NCI-H82 treated with DMSO at 0.1 percent for 48 hours (cell line): ENCODE measurements around the gene BLTP3B.

Experiments
- DNase-seq: peaks from one replicate; lab custom pipeline; 2025; ENCODE audit not compliant: unreplicated experiment; lab: John Stamatoyannopoulos, UW

Gene BLTP3B

DNA sequence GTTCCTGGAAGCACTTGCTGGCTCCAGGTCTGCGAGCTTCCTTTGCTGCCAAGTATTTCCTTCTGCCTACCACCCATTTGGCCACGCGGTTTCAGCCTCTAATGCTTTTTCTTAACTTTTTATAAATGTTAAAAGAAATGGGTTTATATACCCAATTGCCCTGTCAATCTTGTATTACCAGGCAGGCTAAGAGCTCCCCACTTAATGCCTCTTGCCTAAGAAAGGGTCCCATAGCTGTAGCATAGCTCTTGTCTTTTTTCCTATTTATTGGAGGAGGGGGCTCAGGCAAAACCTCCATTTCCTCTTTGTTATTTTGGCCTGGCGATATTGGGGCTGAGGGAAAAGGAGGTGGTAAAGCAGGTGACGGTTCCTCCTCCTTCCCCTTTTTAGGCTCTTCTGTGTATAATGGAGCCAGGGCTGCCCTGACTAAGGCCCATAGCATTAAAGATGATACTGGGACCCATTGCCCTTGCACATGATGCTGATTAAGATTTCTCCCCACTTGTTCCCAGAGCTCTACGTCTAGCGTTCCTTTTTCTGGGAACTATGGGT is 21.6 kb upstream of the BLTP3B start:
- no peak for DNase-seq

DNA sequence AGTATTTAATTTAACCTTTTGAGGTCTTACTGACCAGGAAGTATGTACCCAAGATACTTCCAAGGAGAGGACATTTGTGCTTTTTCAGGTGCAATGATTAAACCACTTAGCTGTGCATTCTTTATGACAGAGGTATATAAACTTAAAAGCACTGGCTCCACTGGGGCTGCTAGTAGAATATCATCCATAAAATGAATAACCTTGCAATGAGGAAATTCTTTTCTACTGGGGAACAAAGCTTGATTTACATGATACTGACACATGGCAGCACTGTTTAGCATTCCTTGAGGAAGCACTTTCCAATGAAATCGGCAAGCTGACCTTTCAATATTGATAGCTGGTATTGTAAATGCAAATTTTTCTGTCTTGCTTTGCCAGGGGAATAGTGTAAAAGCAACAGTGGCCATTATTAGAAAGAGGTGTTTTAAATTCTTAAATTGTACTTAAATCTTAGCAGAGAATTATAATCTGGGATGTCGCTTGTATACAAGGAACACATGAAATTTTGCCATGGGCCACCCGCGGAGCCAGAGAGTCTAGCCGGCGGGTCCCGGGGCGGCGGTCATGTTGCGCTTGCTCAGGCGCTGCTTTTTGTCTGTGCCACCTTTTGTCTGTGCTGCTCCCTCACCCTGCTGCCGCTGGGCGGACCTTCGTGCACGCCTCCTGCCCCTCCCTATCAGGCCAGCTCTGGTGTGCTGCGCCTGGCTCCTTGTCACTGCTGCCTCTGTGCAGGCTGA is 20.9 kb upstream of the BLTP3B start:
- peak; percentile 69 for DNase-seq

DNA sequence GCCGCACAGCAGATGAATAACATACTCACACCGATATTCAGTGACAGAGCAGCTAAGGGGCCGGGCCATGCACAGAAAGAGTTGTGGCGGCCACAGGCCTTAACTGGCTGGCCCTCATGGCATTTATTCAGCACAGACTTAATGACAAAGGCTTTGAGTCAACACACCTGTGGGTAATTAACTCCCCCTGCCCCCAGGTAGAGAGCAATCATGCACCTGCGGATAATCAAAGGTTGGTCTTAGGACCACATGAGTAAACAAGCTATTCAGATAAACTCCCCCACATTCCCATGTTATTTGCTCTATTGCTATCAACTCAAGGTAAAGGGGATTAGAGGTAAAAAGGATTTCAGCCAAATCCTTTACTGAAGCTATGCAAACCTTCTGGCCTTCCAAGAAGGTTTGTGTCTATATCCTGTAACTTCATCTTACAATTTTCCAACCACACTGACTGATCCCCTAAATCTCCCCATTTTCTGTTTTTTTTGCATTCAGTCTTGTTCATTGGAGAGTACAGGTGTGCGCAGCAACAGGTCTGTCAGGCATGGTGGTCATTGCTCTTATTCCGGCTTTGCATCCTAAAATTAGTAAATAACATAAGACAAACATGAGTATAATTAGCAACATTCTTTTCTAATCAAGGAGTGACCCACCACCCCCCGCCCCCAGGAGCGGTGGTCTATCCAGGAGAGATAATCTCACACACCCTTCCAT is 16.9 kb upstream of the BLTP3B start:
- peak; percentile 67 for DNase-seq

DNA sequence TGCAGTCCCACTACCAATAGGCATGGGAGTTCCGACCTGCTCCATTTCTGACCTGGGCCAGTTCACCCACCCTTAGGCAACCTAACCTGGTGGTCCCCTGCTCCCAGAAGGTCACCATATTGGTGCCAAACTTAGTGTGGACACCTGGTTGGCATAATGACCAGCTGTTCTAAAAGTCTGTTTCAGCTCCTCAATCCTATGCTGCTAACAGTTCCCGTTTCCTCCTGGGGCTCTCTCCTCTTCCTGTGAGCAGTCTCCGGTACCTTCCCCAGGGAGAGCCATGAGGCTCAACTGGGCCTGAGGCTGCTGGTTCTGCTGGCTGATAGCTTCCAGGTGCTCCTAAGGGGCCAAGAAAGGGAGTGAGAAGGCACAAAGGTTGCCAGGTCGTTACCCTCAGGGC is 15.9 kb upstream of the BLTP3B start:
- DNase-seq = no peak

DNA sequence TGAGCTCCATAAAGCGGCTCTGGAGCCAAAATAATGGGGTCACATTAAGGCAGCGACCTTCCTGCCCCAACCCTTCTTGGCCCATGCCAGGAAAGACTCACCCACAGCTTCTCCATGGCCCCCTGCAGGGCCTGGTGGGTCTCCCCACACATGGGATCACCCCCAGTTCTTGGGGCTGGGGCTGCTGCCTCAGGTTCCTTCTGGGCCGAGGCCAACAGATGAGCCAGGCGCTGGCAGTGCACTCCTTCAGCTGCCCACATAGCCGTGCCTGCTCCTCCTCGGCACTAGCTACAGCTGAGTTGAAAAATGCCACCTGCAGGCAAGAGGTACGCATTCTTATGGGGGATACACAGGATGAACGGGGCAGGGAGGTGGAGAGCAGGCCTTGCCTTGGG is 14.8 kb upstream of the BLTP3B start:
- no peak for DNase-seq

DNA sequence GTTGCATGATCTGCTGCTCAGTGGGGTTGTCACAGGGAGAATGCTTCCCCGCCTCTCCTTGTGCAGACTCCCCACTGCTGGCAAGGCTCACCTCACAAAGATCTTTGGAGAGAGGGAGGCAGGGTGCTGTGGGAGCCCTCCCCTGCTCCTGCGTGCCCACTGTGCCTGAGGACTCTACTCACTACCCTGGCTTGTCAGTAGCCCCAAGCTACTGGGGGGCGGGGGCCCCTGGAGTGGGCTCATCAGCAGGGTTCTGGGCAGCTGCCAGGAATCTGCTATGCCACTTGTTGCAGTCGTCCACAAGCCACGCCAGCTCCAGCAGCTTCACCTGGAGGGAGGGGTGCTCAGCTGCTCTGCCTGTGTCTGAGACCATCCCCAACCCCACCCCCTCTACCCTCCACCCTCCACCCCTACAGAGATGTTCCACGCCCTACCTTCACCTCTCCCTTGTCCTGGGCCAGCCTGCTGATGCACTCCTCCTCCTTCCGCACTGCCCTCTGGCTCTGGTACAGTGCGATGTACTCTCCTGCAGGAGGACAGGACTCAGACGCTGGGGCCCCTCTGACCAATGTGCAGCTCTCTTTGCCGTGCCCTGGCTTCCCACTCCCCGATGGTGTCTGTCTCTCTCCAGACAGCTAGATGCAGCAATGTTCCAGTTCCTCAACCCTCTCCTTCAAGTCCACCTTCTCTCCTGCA is 14.2 kb upstream of the BLTP3B start:
- DNase-seq = no peak

DNA sequence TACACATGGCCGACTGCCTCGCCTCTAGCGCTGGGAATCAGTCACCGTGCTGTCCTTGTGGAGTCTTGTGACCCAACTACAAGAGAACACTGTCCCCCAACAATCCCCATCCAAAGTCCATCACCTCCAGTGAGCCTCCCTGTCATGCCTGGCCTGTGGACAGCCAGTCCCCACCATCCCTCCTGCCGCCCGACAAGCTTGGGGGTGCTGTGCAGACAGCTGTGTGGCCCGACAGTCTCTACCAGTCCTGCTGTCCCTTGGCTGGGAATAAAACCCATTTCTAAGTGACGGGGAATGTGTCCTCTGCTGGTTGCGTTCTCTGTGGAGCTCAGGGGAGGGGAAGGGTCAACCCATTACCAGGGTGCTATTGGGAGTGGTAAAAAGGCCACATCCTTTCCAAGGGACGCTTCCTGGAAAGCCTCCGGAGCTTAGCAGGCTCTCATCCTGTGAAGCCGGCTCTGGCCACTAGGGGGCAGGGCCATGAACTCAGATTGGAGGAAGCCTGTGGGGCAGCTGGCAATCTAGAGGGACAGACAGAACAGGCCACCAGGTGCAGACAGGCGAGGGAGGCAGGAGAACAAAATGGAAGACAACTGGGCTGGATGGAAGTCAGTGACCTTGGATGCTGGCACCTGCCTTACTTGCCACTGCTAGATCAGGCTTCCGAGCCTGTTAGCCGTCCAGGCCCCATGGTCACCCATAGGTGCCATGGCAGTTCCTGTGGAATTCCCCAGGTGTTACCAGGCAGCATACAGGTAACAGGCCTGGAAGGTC is 12.0 kb upstream of the BLTP3B start:
- DNase-seq = peak; percentile 7

DNA sequence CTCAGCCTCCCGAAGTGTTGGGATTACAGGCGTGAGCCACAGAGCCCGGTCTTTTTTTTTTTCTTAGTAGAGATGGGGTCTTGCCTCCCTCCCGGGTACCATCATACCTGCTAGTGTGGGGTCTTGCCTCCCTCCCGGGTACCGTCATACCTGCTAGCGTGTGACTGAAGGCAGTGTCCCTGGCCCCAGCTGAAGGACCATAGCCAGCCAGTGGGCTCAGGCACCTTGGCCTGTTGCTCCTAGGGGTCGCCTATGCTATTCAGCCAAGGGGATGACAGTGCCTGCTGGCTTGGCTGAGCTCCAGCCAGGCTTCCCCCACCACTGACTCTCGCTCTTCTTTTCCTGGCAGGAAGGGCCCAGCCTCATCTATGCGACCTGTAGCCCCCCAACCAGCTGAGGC is 10.5 kb upstream of the BLTP3B start:
- no peak for DNase-seq

DNA sequence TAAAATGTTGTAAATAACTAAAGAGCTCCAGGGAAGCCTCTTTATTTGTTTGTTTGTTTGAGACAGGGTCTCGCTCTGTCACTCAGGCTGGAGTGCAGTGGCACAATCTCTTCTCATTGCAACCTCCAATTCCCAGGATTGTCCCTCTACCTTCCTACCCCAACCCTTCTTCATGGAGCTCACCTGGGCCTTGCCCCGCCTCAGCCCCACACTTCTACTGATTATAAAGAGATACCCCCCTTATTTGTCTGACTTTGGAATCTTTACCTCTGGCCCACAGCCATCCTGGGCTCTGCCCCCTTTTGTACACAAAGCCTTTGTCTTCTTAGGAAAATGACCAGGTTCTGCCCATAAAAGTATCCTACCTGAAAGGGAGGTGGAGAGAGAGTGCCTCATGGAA is 9.1 kb upstream of the BLTP3B start:
- DNase-seq = no peak

DNA sequence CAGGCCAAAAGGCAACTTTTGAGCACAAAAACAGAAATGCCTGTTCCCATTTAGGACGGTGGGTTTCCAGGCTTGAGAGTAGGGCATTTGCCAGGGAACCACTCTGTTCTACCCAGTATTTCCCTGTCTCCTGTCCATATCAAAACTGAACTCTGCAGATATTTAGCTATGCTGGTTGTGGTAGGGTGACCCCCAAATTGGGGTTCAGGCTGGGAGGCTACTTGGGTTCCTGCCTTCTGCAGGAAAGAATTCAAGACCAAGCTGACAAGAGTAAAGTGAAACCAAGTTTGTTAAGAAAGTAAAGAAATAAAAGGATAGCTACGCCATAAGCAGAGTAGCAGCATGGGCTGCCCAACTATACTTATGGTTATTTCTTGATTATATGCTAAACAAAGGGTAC is 3.6 kb upstream of the BLTP3B start:
- DNase-seq = no peak

DNA sequence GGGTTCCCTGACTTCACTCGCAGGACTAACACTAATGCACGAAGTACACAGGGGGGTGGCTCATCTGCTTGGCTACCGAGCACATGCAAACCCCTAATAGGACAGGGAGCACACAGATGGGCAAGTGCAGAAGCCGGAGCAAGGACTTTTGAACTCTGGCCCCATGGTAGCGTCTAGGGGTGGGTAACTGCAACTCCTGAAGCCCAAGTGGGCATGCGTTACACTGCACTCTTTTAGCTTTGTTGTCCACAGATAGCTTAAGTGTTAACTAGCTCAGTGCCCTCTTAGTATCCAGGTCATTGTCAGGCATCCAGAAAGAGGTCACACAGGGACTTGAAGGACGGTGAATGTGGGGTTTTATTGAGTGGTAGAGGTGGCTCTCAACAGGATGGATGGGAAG is 3.0 kb upstream of the BLTP3B start:
- DNase-seq = no peak

DNA sequence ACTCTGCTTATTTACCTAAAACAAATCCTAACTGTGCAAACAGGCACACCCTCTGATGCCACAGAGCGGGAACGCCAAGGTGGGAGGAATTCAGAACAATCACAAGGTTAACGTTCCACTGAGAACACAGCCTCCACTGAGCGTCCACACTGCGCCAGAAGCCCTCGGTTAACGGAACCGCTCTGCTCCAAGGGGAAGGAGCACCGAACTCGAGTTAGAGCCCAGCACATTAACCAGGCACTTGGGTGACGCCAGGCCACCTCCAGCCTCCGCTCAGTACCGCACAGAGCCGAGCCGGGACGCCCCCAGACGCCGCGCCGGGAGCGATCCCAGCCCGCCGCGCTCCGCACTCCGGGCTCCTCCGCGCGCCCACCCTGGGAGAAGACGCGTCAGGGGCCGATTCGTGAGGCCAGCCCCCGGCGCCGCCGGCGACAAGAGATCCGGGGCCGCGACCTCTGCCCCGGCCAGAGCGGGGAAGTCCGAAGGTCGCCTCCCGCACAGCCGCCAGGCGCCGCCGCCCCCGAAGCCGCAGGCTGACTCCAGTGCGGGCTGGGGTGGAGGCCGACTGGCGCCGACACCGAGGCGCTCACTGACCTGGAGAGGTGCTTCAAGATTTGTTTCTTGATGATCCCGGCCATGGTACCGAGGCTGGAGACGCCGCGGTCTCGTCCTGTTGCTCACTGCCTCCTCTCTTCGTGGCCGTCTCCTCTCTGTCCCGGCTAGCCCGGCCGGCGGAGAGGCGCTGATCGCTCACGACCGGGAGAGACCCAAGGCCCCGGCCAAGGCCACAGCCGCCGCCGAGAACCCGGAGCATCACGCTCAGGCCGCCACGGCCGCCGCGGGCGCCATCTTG is 450 bp downstream of the BLTP3B start:
- DNase-seq = peak; percentile 6

DNA sequence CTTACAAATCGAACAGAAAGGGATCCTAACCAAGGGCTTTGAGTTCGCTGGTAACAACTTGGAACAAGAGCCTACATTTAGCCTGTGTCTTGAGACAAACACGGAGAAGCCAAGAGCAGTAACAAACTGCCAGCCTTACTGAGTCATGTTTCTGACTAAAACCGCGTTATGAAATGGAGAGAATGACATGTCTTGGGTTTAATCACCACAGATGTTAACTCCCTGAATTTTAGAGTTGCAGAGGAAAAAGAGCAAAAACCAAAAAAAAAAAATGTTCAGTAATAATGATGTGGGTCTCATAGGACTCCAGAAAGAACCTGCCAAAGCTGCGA is 1.0 kb downstream of the BLTP3B start:
- no peak for DNase-seq

DNA sequence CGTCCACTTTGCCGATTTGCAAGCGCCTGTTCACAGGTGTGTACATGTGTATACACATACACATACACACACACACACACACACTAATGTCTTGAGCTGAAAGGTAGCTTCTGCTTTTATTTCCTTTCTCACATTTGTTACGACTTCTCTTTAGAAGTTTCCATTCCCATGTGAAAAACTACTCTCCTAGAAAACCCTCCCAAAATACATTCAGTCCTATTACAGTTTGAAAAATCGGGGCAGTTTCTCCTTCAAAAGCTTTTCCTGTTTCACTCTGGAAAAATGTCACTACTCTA is 3.9 kb downstream of the BLTP3B start:
- no peak for DNase-seq

DNA sequence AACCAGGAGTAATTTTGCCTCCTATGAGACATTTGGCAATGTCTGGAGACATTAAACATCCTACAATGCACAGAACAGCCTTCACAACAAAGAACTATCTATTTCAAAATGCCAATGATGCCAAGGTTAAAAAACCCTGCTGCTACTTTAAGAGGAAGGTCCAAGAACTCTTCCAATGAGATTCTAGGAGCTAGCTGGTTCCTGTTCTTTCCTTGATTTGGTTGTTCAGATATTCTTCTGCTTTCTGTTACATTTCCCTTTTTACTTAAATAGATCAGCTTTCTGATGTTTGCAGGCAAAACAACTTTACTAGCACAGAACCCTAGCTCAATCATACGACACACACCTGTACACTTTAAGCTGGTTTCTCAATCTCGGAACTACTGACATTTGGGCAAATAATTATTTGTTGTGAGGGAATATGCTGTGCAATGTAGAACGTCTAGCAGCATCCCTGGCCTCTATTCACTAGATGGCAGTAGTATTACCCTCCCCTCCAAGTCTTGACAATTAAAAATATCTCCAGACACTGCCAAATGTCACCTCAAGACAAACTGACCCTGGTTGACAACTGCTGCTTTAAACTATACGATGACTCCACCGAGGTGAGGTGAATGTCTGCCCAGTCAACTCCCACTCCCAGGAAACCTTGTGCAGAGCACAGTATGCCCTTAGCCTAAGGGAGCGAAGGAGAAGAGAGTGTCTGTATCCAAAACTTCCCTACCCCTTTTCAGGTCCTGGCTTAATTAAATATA is 4.4 kb downstream of the BLTP3B start:
- peak; percentile 17 for DNase-seq

DNA sequence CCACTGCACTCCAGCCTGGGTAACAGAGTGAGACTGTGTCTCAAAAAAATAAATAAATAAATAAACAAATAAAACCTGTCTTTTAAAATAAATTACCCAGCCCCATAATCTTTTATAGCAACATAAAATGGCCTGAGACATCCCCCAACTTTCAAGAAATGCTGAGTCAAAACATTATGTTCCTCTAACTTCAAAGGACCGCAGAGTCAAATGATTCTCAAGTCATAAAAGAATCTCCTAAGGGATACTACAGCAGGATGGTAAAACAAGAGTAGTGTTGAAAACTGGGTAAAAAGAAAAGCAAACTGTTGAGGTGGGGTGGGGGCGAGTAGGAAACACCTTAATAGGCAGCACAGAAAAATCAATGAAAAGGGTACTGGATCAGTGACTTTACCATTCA is 9.5 kb downstream of the BLTP3B start:
- DNase-seq = no peak

DNA sequence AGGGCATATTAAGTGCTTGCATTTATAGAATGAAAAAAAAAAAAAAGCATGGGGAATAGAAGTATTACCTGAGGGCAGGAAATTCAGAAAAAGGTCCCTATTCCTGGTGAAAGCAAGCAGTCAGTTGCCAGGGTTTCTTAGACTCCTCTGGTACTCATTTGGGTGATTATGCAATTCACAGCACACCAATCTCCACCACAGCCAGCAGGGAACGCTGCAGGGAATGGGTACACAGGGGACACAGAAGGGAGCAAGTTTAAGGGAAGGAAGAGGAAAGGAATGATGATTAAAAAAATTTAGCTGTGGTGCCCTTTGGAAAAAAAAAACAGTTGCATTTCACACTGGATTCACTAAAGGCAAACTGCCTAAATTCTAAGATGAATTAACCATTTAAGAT is 14.2 kb downstream of the BLTP3B start:
- DNase-seq = peak; percentile 27

DNA sequence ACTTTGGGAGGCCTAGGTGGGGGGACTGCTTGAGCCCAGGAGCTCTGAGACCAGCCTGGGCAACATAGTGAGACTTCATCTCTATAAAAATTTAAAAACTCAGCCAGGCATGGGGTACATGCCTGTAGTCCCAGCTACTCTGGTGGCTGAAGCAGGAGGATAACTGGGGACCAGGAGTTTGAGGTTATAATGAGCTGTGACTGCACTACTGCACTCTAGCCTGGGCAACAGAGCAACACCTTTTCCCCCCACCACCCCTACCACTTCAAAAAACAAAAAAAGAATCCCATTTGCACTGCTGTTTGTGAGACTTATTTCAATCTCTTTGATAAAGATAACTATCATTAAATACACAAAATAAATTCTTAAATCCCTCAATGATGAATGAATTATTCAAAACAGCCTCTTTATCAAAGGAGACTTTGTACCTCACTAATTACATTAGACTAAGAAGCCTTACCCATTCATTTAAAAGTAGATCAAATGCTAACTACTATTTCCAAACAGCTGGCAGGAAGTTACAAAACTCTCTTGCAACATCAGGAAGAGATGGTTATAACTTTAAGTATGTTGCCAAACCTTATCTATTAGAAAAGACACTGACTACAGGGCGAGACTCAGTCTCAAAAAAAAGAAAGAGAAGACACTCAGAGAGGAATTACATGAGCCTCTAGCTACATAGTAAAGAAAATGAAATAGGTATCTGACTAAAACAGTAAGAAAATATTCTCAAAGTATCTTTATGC is 14.7 kb downstream of the BLTP3B start:
- DNase-seq = no peak
